Peyer's patch (tissue), 4 donors: ENCODE measurements around the gene PDAP1.

Experiments
- POLR2A ChIP-seq, 2 donors: fragments of 450-650 bp; IDR thresholded peaks; one replicate each; pipeline ENCODE4 v1.5.1; 2017; ENCODE audit warnings: antibody characterized with exemption in 2 of 2, mild to moderate bottlenecking in 2 of 2, moderate library complexity in 2 of 2
- TF ChIP-seq, protein P1 (sequence below), 6 experiments: fragments of 450-650 bp in 4 of 6; fragments of 200-600 bp in 2 of 6; sonication (generic) in 1 of 6; IDR thresholded peaks; one replicate each; pipeline ENCODE4 v1.5.1; 2017 to 2019; ENCODE audit warnings: antibody characterized with exemption in 6 of 6, mild to moderate bottlenecking in 3 of 6, moderate library complexity in 1 of 6

DNA sequence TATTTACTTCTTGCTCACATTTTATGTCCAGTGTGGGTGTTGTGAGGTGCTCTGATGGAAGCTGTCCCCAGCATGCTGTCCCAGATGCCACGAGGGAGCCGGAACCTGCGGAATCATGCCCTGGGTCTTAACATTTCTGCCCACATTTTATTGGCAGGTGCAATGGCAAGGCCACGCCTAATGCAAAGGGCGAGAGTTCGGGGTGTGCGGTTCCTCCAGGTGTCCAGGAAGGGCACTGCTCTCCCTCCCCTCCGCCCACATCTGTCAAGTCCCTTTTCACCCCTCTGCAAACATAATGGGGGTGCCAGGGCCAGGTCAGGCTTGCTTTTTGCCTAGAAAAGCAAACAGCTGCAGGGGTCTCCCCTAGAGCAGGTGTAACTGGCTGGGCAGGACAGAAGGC is 16.4 kb downstream of the PDAP1 start:
- TF ChIP-seq, protein P1, sequence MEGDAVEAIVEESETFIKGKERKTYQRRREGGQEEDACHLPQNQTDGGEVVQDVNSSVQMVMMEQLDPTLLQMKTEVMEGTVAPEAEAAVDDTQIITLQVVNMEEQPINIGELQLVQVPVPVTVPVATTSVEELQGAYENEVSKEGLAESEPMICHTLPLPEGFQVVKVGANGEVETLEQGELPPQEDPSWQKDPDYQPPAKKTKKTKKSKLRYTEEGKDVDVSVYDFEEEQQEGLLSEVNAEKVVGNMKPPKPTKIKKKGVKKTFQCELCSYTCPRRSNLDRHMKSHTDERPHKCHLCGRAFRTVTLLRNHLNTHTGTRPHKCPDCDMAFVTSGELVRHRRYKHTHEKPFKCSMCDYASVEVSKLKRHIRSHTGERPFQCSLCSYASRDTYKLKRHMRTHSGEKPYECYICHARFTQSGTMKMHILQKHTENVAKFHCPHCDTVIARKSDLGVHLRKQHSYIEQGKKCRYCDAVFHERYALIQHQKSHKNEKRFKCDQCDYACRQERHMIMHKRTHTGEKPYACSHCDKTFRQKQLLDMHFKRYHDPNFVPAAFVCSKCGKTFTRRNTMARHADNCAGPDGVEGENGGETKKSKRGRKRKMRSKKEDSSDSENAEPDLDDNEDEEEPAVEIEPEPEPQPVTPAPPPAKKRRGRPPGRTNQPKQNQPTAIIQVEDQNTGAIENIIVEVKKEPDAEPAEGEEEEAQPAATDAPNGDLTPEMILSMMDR (IDR thresholded peaks at IDR 0.05): no peak
- TF ChIP-seq POLR2A (IDR thresholded peaks at IDR 0.05): no peak
